Measurements from ENCODE around the gene ALDH3B2.
"Not testable (repeated sequence)": the region's sequence is repeated elsewhere in the genome, so short reads cannot be mapped to it uniquely, and the experiment has no call there.

The ALDH3B2 gene

DNA sequence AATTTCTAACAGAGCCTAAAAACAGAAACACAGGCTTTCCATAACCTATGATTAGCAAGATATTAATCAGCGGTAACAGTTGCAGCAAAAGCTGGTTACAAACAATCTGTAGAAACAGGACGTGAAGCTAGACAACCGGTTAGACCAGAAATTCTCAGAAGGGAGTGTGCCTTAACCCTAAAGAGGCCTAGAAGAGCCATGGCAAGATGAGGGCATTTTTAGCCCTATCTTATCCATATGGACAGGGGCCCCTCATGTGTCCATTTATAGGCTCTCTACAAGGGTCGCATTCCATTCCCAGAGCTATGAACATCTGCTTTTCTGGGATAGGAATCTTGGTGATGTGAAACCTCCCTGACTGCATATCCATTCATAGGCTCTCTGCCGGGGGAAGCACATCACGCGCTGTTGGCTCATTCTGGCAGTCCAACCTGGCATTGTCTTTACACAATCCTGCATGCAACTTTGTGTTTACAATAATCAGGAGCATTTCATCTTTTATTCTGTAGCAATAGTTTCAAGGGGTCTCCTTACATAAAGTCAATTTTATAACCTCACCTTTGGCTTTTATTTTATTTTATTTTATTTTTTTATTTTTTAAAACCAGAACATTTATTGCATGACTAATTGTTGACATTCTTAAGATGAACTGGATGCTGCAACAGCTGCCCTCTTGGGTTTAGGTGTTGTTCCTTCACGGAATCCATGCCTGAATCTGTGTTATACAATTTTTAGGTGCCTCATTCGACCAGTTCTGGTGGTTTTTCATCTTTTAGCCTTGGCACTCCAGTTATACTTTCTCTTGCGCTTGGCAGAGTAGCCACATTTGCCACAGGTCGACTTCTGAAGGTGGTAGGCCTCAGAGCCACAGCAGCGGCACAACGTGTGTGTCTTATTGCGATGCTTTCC is 8.0 kb upstream of the ALDH3B2 start:
- DNase-seq = not testable (repeated sequence)

GRCh38 chr11:67680696-67681470 is 6.5 kb upstream of the ALDH3B2 start:
- no peak for DNase-seq

- DNase-seq = no peak
Measured at GRCh38 chr11:67675058-67675747, 780 bp upstream of the ALDH3B2 start.

- DNase-seq = no peak
Measured at GRCh38 chr11:67673902-67674301, 521 bp downstream of the ALDH3B2 start.

DNA sequence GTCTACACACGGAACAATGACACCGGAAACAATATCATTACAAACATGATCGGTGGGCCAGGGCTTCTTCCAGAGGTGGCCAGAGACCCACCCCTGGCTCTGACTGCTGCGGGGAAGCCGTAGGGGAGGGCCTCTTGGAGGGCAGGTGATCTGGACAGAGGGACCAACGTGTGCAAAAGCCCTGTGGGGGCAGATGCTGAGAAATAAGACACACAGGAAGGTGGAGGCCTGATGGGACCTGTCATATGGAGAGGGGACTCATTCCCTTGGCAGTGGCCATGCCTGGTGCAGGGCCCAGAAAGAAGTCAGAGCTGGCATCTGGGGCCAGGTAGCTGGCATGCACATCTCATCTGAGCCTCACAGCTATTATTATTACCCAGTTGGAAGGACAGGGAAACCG is 1.1 kb downstream of the ALDH3B2 start:
- no peak for DNase-seq

- no peak for DNase-seq
Measured at GRCh38 chr11:67671211-67671520, 3.3 kb downstream of the ALDH3B2 start.

DNA sequence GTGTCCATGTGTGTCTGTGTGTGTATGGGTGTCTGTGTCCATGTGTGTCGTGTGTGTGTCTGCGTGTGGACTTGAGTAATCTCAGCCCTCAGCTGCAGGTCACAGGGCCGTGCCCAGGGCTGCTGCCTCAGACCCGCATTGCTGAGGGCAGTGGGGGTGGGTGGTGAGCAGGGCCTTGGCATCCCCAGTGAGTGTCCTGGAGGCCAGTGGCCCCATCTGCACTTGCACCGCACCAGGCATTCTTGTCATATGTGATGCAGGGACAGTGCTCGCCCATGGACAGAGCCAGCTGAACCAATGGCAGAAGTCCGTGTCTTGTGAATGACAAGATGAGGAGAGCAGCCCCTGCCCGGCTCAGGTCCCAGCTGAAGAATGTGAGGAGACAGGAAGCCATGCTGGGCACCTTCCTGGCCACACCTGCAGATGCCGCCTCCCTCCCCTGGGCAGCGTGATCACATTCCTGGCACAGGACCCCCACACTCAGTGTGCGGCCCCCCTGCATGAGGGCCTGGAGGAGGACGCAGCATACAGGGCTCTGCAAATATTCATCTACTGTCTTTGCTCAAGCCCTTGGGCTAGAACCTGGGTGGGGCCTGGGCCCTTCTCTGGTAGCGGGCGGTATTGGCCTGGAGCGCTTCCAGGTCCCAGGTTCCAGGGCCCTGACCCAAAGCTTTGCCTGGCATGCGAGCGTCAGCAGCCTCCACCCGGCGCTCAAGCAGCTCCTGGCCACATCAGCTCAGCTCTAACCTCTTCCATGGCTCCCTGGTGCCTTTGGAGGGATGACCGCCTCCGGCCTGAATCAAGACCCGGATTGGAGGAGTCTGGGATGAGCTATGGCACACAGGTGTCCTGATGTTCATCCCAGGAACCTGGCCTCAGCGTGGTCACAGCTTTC is 3.9 kb downstream of the ALDH3B2 start:
- DNase-seq = no peak

DNA sequence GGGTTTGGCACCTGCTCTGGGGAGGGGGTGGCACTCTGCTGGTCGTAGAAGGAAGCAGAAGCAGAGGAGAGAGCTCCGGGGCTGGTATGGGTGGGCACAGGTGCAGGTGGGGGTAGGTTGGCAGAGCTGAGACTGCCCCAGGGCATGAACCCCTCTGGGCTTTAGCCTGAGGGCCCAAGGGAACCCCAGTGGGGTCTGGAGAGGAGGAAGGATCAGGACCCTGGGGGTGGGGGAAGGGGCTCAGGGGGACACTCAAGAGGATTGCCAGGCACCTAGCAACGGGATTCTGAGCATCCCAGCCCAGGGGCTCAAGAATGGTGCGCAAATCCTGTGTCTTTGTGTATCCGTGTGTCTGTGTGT is 6.3 kb downstream of the ALDH3B2 start:
- no peak for DNase-seq

DNA sequence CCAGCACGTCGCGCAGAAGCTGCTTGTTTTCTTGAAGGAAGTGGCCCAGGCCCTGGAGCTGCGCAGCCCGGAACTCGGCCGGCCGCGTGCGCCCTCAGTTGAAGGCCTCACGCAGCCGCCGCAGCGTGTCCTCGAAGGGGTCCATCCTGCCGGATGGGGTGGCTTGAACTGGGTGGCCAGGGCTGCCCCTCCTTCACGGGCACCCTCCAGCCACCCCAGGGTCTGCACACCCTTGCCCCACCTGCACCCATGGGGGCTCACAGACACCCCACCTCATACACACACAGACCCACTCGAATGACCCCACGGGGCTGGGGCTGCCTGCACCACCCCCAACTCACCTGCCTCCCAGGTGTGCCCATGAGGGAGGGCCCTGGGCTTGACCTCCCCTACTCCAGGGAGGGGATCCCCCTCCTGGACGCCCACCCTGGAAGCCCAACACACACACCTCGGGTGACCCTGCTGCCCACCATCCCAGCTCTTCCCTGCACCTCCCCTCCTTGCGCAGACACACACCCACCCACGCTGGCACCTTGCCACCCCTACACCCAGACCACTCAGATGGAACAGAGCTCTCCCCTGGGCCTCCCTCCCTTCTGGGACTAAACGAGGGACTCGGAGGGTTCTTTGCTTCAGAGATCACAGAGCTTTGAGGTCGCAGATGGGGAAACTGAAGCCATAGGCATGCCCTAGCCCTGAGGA is 6.8 kb downstream of the ALDH3B2 start:
- no peak for DNase-seq

DNA sequence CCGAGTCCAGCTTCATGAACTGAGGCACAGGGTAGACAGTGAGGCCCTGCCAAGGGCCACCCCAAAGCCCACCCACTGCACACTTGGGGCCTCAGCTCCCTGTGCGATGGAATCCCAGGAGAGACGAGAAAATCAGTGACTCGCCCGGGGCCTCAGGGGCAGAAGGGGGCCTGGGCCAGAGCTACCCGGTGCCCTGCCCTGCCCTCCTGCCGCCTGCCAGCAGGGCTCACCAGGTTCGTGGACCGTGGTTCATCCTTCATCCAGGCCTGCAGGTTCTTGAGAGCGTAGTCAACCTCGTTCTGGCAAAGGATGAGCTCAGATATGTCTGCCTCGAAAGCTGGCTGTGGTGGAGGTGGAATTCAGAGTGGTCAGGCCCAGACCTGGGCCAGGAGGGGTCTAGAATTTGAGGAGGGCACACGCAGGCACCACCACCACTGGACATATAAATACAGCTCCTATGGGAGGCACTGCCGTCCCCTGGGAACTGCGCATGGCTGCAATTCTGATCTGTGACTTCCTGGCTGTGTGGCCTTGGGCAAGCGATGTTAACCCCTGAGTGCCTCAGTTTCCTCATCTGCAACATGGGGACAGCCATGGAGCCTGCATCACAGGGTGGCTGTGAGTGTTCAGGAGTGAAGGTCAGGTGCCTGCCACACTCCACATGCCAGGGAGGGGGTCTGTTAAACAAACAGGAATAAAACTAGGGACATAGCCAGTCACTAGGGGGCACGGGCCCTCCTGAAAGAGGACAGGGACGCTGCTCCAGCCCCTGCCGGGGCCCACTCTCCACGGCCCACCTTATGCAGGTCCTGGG is 7.5 kb downstream of the ALDH3B2 start:
- no peak for DNase-seq

- no peak for DNase-seq
Measured at GRCh38 chr11:67666303-67666645, 8.1 kb downstream of the ALDH3B2 start.

- DNase-seq = no peak
Measured at GRCh38 chr11:67665541-67666302, 8.7 kb downstream of the ALDH3B2 start.

DNA sequence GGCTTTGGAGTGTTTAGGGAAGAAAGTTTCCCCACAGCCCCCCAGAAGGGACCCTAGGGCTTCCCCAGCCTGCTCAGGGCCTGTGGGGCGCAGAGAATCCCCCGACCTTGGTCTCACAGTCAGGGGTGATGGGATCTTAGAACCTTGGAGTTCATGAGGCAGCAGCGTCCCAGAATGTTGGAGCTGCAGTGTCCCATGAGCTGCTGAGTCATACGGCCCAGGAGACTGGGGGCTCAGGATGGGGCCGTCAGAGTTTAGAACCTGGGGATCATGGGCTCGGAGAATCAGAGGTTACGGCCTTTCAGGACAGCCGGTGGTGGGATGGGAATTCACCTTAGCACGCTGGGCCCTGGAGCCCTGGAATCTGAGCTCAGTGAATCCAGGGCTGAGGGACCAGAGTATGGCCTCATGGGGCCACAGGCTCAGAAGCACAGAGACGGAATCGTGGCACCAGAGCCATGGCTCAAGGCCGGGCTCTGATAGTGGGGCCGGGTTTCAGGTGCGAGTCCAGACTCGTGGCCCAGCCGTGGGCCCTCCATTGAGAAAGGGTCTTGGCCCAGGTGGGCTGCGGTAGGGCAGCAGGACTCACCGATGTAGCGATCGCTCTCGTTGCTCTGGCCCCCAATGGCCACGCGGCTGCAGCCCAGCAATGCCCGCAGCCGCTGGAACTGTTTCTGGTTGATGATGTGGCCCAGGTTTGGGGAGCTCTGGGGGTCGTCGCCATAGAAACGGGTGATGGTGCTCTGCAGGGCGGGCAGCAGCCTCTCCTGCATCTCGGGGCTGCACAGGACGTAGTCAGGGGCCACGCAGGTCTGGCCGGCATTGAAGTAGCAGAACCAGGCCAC is 9.5 kb downstream of the ALDH3B2 start:
- DNase-seq = no peak

DNA sequence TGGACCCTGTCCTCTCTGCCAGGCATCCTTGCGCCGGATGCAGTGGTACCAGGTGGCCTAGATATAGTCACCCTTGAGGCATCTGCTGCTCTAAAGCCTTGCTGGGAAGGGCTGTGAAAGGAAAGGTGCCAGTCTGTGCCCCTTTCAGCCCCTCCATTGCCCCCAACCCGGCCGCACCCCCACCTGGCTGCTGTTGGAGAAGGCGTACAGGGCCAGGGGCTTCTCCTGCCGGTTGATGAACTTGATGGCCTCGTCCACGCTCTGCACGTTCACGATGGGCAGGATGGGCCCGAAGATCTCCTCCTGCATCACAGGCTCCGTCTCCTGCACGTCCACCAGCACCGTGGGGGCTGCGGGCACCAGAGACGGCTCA is 10.2 kb downstream of the ALDH3B2 start:
- no peak for DNase-seq

DNA sequence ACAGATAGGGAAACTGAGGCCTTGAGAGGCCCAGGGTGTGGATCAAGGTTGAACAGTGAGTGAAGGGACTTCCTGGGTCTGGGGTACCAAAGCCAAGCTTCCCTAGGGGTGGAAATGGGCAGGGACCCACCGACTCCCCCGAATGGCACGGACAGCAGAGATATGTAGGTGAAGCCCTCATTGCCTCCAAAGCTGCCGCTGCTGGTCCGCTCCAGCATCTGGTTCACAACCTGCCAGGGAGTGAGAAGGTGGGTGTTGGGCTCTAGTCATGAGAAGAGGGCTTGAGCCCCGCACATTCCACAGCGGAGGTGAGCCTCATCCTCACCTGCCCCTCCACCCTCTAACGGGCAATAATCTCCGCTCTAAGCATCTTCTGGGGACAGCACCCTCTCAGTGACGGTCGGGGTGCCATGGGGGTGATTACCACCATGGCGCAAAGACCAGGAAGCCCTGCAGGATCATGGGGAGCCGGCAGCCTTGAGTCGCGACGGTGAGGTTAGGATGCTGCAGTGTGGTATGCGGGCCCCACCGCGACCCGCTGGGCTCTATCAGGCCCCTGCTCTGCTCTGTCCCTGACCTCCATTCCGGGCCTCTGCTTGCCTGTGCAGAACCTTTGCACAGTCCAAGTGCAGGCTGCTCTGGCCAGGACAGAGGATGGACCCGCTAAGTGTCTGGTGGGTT is 10.8 kb downstream of the ALDH3B2 start:
- DNase-seq = no peak

DNA sequence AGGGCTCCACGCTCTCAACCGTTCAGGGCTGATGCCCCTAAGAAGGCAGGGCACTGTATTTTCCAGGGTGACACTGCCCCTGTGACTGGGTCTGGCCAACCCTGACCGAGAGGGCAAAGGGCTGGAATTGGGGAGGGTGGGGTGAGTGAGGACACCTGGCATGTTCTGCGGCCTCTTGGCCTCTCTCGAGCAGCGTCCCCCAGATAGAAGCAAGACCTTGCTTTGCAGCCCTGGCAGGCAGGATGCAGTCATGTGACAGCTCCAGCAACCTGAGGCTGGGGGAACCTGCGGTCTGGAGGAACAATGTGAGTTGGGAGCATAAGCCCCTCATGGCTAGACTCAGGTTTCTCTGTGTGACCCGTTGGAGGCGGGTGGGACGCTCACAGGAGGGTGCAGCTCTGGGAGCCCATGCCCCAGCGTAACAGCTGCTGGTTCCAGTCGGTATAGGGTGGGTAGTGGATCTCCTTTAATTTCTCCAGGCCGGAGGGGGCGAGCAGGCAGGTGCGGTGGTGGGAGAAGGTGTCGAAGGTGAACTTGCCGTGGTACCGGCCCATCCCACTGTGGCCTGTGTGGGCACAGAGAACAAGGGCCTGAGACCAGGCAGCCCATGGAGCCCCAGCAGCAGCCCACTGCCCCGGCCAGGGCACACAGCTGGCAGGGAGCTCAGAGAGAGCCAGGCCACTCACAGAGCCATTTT is 11.4 kb downstream of the ALDH3B2 start:
- DNase-seq = no peak

- DNase-seq = no peak
Measured at GRCh38 chr11:67662142-67662834, 12.1 kb downstream of the ALDH3B2 start.

- DNase-seq = not testable (repeated sequence)
Measured at GRCh38 chr11:67660752-67661151, 13.7 kb downstream of the ALDH3B2 start.
